Activated CD8-positive, alpha-beta memory T cell treated with anti-CD3 and anti-CD28 coated beads, Interleukin-2, amount 10 ng/mL, durations not matched to agents 7 days and 5 days (primary cell): ENCODE data around the gene ZNF680. TPM values are rescaled to one million over a fixed set of nuclear protein-coding genes. Genes with fewer than 3 reads are reported as not detected.

Experiments
- ATAC-seq: fragments of 150-1000 bp; cut with Tn5 transposase; one replicate; pipeline ENCODE4 v1.10.0; 2021; ENCODE audit warnings: moderate library complexity
- CTCF ChIA-PET: fragments of 350-600 bp; sonication (Branson Sonifier 250); formaldehyde crosslinking; loops from one replicate; lab custom pipeline; 2021; ENCODE audit warnings: antibody characterized with exemption; lab: Charles Lee
- DNase-seq: peaks from one replicate; pipeline ENCODE4 v3.0.0-alpha.2; 2020
- H3K27ac Mint-ChIP-seq: one replicate; pipeline ENCODE4 v1.8.0; 2021; ENCODE audit warnings: mild to moderate bottlenecking, mixed read lengths
- H3K27me3 Mint-ChIP-seq: one replicate; pipeline ENCODE4 v1.8.0; 2021; ENCODE audit warnings: mixed read lengths
- H3K36me3 Mint-ChIP-seq: one replicate; pipeline ENCODE4 v1.8.0; 2021; ENCODE audit warnings: mild to moderate bottlenecking, mixed read lengths
- H3K4me1 Mint-ChIP-seq: one replicate; pipeline ENCODE4 v1.8.0; 2021; ENCODE audit warnings: mixed read lengths
- H3K4me3 Mint-ChIP-seq: one replicate; pipeline ENCODE4 v1.8.0; 2021; ENCODE audit warnings: mild to moderate bottlenecking, moderate library complexity, mixed read lengths
- H3K9me3 Mint-ChIP-seq: one replicate; pipeline ENCODE4 v1.8.0; 2022; ENCODE audit warnings: low read depth, mixed read lengths
- total RNA-seq, 2 experiments: library from RNA; stranded (reverse); gene quantifications; one replicate each; pipeline ENCODE4 v1.2.3, GENCODE V29; 2021

The ZNF680 gene
- total RNA-seq: 10 to 100 TPM; 11.9 to 22.4 TPM

GRCh38 chr7:64562626-64563278, at the start of gene ZNF680:
Gene ZNF680 (minus strand): TSS chr7:64563071. CDS start chr7:64562954, 117 bp downstream.
- Mint-ChIP-seq H3K27me3 (no peaks in the 10 kb centered on the region), H3K27ac (peak within 1 kb of the TSS; percentile 99), H3K4me1 (peaks cover 16% of the 10 kb centered on the region), H3K36me3 (peaks cover 50% of the 10 kb centered on the region), H3K4me3 (peak within 1 kb of the TSS; percentile 97), H3K9me3 (peaks cover 6% of the 10 kb centered on the region)
- CTCF ChIA-PET: interaction anchor here (0.9 to 1.9 kb wide), 4 partner anchors 103 to 249 kb away, joined by 3 to 5 read pairs (median 4); partner anchors contain the start of genes ZNF107, ZNF138 and ZNF736
- ATAC-seq: peak; percentile 99
- peak; percentile 95 for DNase-seq

- Mint-ChIP-seq H3K4me3 (no peak overlapping the region), H3K36me3 (no peaks in the 10 kb centered on the region), H3K27ac (no peak overlapping the region), H3K4me1 (no peaks in the 10 kb centered on the region), H3K9me3 (peaks cover 7% of the 10 kb centered on the region), H3K27me3 (no peaks in the 10 kb centered on the region)
- DNase-seq (no peak), ATAC-seq (no peak)
- CTCF ChIA-PET: no interaction called here
Observed at GRCh38 chr7:64612452-64612851, 49.6 kb upstream of the ZNF680 start.

DNA sequence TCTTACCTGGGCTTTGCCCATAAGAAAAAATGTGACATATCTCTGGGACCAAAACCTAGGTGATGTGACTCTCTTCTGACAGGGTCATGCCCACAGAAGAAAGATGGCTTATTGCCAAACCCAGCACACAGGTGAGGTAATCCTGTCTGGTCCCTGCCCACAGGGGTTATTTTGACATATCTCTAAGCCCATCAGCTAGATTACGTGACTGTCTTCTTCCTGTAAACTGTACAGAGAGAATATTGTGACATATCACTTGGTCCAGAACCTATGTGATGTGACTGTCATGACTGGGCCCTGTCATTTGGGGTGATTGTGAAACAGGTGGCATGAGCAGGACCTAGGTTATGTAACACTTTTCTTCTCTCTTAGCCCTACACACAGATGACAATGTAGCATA, 48.8 kb upstream of the ZNF680 start:
- ATAC-seq (no peak), DNase-seq (no peak)
- CTCF ChIA-PET: no interaction called here
- Mint-ChIP-seq H3K9me3 (peaks cover 7% of the 10 kb centered on the region), H3K4me1 (no peaks in the 10 kb centered on the region), H3K27ac (no peak overlapping the region), H3K27me3 (no peaks in the 10 kb centered on the region), H3K36me3 (no peaks in the 10 kb centered on the region), H3K4me3 (no peak overlapping the region)

GRCh38 chr7:64610997-64611396, 48.1 kb upstream of the ZNF680 start:
- H3K4me1 Mint-ChIP-seq: no peaks in the 10 kb centered on the region
- ATAC-seq (no peak), DNase-seq (no peak)
- no peaks in the 10 kb centered on the region for H3K36me3 Mint-ChIP-seq
- no peak overlapping the region for H3K27ac Mint-ChIP-seq
- no peaks in the 10 kb centered on the region for H3K27me3 Mint-ChIP-seq
- H3K9me3 Mint-ChIP-seq: peaks cover 5% of the 10 kb centered on the region
- no peak overlapping the region for H3K4me3 Mint-ChIP-seq
- CTCF ChIA-PET: no interaction called here

- peaks cover 12% of the 10 kb centered on the region for H3K9me3 Mint-ChIP-seq
- no peaks in the 10 kb centered on the region for H3K27me3 Mint-ChIP-seq
- H3K4me1 Mint-ChIP-seq: no peaks in the 10 kb centered on the region
- CTCF ChIA-PET: no interaction called here
- DNase-seq (no peak), ATAC-seq (no peak)
- no peak overlapping the region for H3K27ac Mint-ChIP-seq
- H3K36me3 Mint-ChIP-seq: no peaks in the 10 kb centered on the region
- H3K4me3 Mint-ChIP-seq: no peak overlapping the region
Observed at GRCh38 chr7:64608116-64608910, 45.4 kb upstream of the ZNF680 start.

GRCh38 chr7:64606385-64606784, 43.5 kb upstream of the ZNF680 start:
- Mint-ChIP-seq H3K9me3 (peaks cover 13% of the 10 kb centered on the region), H3K4me3 (no peak overlapping the region), H3K36me3 (no peaks in the 10 kb centered on the region), H3K4me1 (no peaks in the 10 kb centered on the region), H3K27me3 (no peaks in the 10 kb centered on the region), H3K27ac (no peak overlapping the region)
- no peak for DNase-seq
- CTCF ChIA-PET: no interaction called here
- no peak for ATAC-seq

- H3K4me1 Mint-ChIP-seq: no peaks in the 10 kb centered on the region
- DNase-seq (no peak), ATAC-seq (no peak)
- no peak overlapping the region for H3K27ac Mint-ChIP-seq
- H3K27me3 Mint-ChIP-seq: no peaks in the 10 kb centered on the region
- no peak overlapping the region for H3K4me3 Mint-ChIP-seq
- H3K9me3 Mint-ChIP-seq: peaks cover 11% of the 10 kb centered on the region
- no peaks in the 10 kb centered on the region for H3K36me3 Mint-ChIP-seq
- CTCF ChIA-PET: no interaction called here
Observed at GRCh38 chr7:64603271-64603670, 40.4 kb upstream of the ZNF680 start.

GRCh38 chr7:64602518-64602917, 39.6 kb upstream of the ZNF680 start:
- CTCF ChIA-PET: no interaction called here
- no peak overlapping the region for H3K4me3 Mint-ChIP-seq
- no peaks in the 10 kb centered on the region for H3K27me3 Mint-ChIP-seq
- H3K27ac Mint-ChIP-seq: no peak overlapping the region
- ATAC-seq (no peak), DNase-seq (no peak)
- no peaks in the 10 kb centered on the region for H3K36me3 Mint-ChIP-seq
- H3K4me1 Mint-ChIP-seq: no peaks in the 10 kb centered on the region
- peaks cover 11% of the 10 kb centered on the region for H3K9me3 Mint-ChIP-seq

- Mint-ChIP-seq H3K9me3 (peaks cover 11% of the 10 kb centered on the region), H3K36me3 (no peaks in the 10 kb centered on the region), H3K27me3 (no peaks in the 10 kb centered on the region), H3K4me3 (no peak overlapping the region), H3K27ac (no peak overlapping the region), H3K4me1 (no peaks in the 10 kb centered on the region)
- CTCF ChIA-PET: no interaction called here
- no peak for ATAC-seq
- no peak for DNase-seq
Observed at GRCh38 chr7:64602086-64602485, 39.2 kb upstream of the ZNF680 start.

- Mint-ChIP-seq H3K4me3 (no peak overlapping the region), H3K9me3 (peaks cover 6% of the 10 kb centered on the region), H3K27me3 (no peaks in the 10 kb centered on the region), H3K27ac (no peak overlapping the region), H3K4me1 (no peaks in the 10 kb centered on the region), H3K36me3 (no peaks in the 10 kb centered on the region)
- CTCF ChIA-PET: interaction anchor here (0.5 kb wide), 1 partner anchor 1483 kb away, joined by 4 read pairs; no protein-coding TSS in a partner anchor
- ATAC-seq (no peak), DNase-seq (no peak)
Observed at GRCh38 chr7:64599359-64599758, 36.5 kb upstream of the ZNF680 start.

DNA sequence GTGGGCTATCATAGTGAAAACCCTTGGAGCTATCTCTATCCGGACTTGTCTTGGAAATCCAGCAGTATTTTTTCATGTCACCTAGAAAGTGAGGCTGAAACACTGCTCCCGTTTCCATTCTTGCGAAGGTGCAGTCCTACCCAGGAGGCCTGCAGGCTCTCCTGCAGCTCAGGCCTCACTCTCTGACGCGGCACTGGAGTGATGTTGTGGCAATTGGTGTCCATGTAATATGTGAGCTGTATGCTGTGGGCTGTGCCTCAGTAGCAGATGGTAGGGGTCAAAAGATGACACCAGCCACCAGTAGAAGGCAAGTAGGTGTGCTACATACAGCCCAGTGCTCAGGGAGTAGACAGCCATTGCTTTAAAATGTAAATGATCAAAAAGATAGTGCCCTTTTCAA, 28.1 kb upstream of the ZNF680 start:
- Mint-ChIP-seq H3K27me3 (no peaks in the 10 kb centered on the region), H3K4me1 (no peaks in the 10 kb centered on the region), H3K4me3 (no peak overlapping the region), H3K27ac (no peak overlapping the region), H3K9me3 (peaks cover 9% of the 10 kb centered on the region), H3K36me3 (no peaks in the 10 kb centered on the region)
- ATAC-seq (no peak), DNase-seq (no peak)
- CTCF ChIA-PET: no interaction called here

DNA sequence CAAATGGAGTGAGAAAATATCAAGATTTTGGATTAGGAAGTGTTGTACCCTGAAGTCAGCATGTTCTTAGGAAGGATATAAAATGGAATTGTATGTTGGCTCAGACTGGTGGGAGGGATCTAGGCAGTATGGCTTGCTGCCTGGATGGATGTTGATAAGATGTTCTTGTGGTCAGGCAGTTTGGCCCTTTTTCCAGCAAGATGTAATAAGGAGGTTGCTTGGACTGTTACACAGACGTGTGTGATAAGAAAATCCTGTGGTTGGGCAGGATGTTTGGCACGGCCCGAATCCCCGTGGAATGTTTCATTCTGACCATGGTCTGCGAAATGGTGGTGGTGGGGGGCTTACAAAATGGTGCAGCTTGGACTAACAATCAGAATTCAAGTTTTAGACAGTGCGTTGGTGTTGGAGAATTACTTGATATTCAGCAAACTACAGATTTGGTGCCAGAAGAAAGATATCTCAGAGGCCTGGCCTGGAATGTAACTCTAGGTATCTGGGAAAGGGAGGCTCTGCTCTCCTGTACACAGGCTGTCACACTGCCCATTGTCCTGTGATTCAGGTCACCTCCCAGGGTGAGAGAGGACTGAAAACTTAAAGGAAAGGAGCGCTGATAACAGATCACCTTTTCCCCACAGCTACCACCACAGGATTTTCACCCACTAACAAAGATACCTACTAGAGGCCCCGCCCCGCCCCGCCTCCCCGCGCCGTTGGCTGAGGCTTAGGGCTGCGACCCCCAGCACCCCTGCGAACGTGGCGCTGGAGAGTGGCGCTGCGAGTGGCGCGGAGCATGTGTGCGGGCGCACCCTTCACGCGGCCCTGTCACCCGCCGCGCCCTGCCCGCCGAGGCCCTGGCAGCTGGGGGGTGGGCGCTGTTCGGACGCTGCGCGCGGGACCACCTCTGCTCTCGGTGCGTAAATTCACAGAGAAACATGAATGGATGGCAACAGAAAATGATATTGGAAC, 19.3 kb upstream of the ZNF680 start:
- DNase-seq (no peak), ATAC-seq (no peak)
- no peaks in the 10 kb centered on the region for H3K27me3 Mint-ChIP-seq
- peaks cover 11% of the 10 kb centered on the region for H3K9me3 Mint-ChIP-seq
- H3K27ac Mint-ChIP-seq: no peak overlapping the region
- H3K4me3 Mint-ChIP-seq: no peak overlapping the region
- CTCF ChIA-PET: no interaction called here
- H3K36me3 Mint-ChIP-seq: peaks cover 2% of the 10 kb centered on the region
- no peaks in the 10 kb centered on the region for H3K4me1 Mint-ChIP-seq

- DNase-seq (no peak), ATAC-seq (no peak)
- CTCF ChIA-PET: no interaction called here
- Mint-ChIP-seq H3K4me1 (no peaks in the 10 kb centered on the region), H3K27ac (no peak overlapping the region), H3K27me3 (no peaks in the 10 kb centered on the region), H3K4me3 (no peak overlapping the region), H3K9me3 (peaks cover 8% of the 10 kb centered on the region), H3K36me3 (peaks cover 2% of the 10 kb centered on the region)
Observed at GRCh38 chr7:64581391-64581790, 18.5 kb upstream of the ZNF680 start.
